SU-DHL-6 (cell line): ENCODE results near the gene CLUH.

Experiments
- CTCF ChIP-seq: fragments of 200-600 bp; sonication (generic); IDR thresholded peaks from one replicate; pipeline ENCODE4 v1.5.1; 2017; ENCODE audit warnings: antibody characterized with exemption, mild to moderate bottlenecking, low read length, moderate library complexity; ENCODE audit not compliant: insufficient read depth, poor library complexity, severe bottlenecking
- EZH2phosphoT487 ChIP-seq: fragments of 200-600 bp; sonication (generic), shearing (Covaris generic); conservative IDR thresholded peaks from 2 replicates; pipeline ENCODE4 v1.6.1; 2018; ENCODE audit warnings: mild to moderate bottlenecking, antibody characterized with exemption, low read length, moderate library complexity, mixed read lengths

DNA sequence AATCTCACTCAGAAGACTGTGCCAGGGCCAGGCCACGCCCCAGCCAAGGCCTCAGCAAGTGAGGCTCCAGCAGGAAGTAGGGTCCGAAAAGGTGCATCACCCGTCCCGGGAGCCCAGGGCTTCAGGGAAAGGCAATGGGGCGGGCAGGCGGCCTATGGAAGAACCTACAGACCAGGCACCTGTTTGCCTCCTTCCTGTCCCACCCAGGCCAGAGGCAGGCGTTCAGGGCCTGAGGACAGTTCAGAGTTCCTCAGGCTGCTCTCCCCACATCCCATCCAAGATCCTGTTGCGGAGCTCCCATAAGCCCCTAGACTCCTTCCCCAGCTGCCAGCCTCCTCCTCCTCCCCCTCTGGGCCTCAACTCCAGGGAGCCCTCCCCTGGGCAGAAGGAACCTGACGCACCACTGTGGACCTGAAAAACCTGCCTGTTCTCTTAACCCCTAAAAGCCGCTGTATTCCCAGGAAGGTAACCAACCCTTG is 2.3 kb downstream of the CLUH start:
- TF ChIP-seq CTCF (no peak), EZH2phosphoT487 (no peak)
